CD1c-positive myeloid dendritic cell (primary cell): ENCODE measurements around the gene UBQLN3.

ENCODE experiments used
- DNase-seq: peaks from one replicate; pipeline ENCODE4 v3.0.0-alpha.2; 2016; ENCODE audit errors: extremely low spot score

Gene UBQLN3

DNA sequence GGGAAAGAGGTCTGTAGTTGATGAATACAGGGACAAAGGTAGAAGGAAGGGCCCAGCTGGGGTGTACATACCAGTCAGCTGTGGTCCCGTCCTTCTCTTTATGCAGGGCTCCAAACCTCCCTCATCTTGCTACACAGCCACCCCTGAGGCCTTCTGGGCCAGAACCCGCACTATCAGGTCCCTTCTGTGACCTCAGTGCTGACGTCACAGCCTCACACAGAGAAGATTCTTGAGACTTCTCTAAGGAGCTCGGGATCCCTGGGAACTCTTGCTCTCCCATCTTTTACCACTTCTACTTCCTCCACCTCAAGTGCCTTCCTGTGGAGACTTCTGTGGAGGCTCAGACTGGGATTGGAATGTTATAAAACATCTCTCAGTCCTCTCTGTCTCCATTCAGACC, at the start of gene UBQLN3:
Gene UBQLN3 (minus strand): TSS at position 155 of the 400 bp plus-strand sequence. CDS start 399 bp downstream, outside the sequence.
- DNase-seq, result no peak

DNA sequence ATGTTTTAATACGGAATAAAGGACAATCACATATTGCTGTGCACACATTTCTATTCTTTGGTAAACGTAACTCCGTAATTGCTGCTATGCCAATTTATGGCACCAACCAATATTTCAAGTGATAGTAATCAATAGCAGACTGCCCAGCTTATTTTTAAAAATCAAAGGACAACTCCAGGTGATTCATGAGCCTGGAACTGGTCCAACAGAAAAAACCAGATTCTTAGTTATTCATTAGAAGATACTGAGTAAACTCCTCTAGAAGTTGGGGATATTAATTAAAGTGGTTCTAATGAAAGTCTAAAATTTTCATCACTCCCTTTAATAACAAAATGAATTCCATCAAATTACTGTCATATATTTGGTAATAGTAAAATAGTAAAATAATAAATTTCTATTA, 48.0 kb upstream of the UBQLN3 start:
- DNase-seq, result no peak

DNA sequence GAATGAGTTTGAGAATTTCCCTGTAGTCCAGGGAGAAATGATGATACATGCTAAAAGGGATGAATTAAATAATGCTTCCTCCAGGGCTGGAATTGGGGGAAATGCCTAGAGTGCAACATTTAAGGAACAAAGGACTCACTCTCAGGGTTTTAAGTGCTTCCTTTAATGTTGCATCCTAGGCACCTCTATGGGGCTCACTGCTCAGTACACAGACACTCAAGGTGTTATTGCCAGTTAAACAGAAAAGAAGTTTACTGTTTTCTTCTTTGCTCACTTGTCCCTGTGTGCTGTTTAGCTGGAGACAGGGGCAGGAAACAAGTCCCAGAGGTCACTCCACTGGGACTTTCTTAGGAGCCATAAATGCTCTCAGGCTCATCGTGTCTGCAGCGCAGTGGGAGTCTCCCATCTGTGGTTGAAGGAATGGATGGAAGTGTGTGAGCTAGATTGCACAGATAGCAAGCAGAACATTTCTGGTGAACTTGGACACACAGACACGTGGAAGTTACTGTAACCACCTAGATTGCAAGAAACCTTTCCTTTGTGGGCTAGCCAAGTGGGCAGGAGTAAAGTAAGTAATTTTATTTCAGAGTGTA, 46.9 kb upstream of the UBQLN3 start:
- DNase-seq, result no peak

DNA sequence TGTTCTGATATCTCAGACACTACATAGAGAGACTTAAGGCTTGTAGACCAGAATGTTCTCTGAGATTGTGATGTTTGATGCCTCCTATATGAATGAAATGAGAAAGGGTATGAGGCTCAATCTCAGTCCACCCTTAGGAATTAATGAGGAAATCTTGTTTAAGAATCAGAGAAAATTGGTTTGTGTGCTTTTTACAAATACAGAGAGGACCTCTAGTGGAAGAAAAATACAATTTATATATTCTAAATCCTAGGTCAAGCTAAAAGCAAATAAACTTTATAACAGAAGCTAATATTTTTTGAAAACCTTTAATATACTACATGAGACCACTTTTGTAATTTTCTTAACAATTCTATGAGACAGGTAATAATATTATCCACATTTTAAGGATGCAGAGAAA, 43.6 kb upstream of the UBQLN3 start:
- DNase-seq, result no peak

DNA sequence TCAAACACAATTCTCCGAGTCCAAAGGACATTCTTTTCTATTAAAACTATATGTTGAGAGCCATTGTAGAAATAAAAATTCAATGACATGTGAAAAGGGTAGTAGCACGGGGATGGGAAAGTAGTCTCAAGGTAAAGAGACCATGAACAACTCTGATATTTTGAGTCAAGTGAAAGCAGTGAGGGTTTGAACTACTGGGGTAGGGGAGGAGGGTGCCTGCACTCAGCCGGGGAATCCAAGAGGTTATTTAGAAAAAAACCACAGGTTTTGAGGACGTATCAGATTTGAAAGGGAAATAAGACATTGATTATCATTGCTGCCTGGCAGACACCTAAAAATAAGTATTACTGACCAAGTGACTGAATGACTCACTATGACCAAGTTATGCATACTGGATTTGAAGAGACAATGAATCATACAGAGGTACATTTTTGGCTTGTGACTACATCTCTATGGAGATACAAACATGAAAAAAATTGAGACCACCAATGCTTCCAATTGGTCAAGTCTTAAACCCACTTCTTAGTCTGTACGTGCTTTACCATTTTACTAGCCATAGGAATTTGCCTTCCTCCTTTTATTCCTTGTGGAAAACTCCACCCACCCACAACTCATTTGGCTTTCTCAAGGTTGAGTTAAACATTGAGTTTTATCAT, 40.8 kb upstream of the UBQLN3 start:
- DNase-seq, result no peak

DNA sequence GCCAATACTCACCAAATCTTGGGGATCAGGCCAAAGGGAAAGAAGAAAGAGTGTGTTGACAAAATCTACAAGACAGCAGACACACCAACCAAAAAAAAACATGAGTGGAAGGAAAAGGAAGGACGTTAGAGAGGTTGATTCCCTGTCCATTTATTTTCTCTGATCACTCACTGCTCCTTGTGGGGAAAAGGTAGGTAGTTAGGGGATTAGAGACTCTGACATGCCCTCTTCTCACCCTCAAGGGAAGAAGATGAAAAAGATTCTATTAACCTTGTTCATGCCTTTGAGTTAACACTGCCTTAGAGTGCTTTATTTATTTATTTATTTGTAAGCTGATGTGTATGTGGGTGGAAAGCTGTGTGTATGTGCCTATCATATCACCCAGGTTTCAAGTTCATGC, 38.7 kb upstream of the UBQLN3 start, which contains the start of gene OR52H1:
Gene OR52H1 (minus strand): TSS at position 101 of the 400 bp plus-strand sequence. CDS start 3,035 bp downstream, outside the sequence.
- no peak for DNase-seq

DNA sequence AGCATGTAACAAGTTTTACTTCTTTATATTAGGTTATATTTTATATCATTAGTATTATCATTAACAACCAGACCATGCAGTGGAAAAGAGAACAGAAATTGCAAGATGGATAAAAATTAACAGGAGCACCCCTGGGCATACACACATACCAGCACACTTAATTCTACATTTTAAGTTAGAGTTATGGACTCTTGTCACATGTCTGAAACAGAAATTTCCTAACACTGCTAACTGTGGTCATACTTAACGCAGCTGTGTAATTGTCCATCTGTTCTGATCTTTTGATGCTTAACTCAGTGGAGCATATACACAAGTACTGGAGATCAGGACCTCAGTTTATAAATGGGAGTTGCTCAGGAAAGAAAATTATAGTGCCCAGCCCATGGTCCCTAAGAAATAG, 38.2 kb upstream of the UBQLN3 start:
- DNase-seq, result no peak

DNA sequence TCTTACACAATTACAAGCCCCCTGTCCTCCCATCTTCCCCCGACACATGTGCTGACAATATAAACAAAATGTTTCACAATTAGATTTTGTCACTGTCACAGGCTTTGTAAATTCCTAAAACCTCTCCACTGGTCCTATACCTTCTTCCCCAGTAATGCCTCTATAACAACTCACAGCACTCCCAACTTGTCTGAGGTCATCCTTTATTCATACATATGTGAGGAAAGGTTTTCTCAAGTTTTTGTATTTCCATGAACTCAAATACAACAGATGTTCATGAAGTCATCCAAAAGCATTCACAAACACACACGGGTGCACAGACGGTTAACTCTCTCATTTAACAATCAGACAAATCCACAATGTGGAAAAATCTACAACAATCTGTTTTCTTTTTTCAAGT, 36.7 kb upstream of the UBQLN3 start:
- DNase-seq, result no peak

DNA sequence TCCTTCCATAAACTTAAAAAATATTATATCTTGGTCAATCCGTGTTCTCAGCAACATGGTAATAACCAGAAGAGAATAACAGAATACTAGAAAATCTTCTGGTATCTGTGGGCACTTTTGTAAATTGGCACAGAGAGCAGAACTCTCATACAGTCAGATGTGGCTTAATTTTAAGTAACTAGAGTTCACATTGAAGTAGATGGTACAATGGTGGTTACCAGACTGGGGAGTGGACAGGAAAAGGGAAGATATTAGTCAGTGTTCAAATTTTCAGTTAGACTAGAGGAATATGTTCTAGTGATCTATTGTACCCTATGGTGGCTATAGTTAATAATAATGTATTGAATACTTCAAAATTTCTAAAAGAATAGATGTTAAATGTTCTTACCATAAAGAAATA, 31.7 kb upstream of the UBQLN3 start:
- DNase-seq, result no peak

DNA sequence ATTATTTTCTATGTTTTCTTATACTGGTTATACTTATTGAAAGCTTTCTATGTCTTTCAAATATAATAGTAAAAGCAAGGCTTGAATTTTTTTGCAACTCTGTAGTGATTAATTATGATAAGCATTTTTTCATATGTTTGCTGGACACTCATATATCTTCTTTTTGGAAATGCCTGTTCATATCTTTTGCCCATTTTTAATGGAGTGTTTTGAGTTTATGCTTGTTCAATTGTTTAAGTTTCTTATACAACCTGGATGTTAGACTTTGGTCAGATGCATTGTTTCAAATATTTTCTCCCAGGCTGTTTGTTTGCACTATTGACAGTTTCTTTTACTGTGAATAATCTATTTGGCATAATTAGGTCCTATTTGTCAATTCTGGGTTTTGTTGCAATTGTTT, 26.7 kb upstream of the UBQLN3 start:
- DNase-seq, result no peak

DNA sequence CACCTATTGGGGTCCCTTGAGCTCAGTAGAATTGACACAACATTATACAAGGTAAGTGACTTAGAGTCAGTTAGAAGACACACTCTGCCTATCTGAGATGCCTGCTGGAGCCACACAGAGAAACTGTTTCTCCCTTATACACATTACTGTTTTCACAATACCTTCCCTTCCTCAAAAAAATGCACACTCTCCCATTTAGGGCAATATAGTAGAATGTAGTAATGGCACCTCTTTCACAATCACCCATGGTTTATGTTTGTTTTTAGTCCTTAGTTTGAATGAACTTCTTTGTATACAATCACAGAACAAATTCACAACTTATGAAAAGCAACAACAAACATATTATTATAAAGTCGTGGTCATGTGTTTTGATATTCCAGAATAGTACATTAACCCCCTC, 24.3 kb upstream of the UBQLN3 start:
- no peak for DNase-seq

DNA sequence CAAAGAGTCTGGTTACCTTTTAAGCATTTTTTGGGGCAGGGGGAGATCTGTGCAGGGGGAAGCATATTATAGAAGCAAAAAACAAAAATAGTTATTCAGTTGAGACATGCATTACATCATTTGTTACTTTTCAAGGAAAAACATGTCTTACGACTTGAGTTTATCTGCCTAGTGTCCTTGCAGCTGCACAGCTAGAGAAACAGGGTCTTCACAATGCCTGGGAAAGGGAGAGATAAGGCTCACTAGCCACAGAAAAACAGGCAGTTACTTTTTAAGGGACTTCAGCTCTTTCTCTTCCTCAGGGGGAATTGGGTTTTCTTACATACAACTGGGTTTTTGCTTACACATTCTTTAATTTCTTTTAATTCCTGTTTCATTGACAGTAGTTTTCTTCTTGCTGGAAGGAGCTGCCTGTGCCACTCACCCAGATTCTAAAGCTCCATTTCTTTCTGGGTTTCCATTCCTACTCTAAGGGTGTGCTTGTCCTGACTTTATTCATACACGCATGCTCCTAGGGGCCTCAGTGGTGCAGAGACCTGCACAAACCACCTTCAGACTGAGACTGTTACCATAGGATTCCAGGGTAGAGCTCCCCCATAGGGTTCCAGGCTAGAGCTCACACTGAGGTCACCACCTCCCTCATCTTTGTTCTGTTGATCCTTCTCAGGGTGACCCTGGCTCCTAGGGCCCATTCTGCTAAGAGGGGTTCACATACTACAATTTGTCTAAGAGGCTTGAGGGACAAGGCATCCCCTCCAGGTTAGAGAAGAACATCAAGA, 21.5 kb upstream of the UBQLN3 start:
- DNase-seq, result no peak

DNA sequence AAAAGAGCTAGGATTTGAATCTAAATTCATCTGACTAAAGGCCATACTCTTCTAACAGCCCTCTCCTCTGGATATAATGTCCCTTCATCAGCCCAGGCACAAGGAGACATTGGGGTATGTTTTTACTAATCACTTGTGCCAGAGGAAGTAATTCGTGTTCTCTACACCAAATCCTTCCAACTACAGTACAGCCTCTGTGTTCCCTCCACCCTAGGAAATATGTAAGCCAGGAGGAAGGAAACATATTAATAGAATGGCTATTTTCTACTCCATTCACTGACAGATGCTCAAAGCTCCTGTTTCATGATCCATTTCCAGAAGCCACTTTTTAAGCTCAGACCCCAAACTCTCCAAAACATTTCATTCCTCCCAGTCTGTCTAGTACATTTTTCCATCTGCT, 18.7 kb upstream of the UBQLN3 start:
- no peak for DNase-seq

DNA sequence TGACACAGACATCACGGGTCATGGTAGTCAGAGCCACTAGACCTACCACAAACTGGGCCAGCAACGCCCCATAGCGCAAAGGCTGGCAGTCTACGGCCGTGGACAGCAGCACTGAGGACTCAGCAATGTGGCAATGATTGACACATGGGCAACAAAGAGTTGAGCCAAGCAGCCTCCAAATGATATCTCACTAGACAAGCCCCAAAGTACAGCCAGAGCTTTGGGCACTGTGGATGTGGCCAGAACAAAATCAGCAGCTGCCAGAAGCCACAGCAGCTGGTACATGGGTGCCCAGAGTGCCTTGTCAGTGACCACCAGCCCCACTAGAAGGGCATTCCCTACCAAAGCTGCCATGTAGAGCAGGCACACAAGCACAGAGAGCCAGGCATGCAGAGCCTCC, 18.0 kb upstream of the UBQLN3 start:
- no peak for DNase-seq

DNA sequence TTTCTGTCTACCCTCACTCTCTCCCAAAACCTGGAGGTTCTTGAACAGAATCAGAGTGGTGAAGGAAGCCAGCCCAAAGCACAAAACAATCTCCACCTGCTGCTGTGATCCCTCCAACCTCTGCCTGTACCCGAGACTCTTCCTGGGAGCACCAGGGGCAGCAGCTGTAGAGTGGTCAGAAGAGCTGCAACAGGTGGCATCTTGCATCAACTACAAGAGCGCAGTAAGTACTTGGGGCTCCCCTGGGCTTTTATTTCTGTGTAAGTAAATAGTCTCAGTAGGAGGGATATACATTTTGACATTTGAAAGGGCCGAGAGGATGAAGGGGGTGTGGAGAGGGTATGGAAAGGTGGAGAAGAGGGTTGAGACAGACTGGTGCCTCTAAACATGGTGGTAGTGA, 15.0 kb upstream of the UBQLN3 start:
- no peak for DNase-seq

DNA sequence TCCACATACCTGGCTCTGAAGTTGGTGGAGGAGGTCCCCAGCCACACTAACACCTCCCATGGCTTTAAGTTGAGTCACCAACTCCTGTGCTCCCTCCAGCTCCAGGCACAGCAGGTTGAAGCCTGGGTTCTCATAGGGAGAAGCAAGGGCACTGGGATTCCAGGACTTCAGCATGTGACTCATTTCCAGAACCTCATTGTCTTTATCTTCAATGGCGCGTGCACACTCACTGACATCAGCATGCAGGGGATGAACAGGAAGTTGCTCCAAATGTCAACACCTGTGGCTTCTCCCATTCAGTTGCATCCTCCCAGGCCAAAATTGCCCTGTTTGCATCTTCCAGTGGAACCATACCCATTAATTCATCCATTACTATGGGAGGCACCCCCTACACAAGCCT, 12.6 kb upstream of the UBQLN3 start:
- no peak for DNase-seq

DNA sequence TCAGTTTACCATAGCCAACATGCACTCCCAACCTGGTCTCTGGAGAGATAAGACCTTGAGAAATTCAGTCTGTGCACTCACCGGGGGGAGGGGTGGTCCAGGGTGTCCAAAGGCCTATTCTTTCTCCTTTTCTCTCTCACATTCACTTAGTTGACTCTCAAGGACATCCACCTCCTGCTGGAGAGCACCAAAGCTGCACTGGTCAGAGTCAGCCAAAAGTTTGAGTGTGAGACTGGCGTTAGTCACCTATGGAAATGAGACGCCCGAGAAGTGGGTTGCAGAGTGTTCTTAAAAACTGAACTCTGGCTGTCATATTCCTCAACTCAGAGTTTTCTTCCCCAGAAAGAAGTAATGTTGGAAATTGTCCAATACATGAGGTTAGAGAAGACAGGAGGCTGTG, 11.8 kb upstream of the UBQLN3 start:
- DNase-seq, result no peak

DNA sequence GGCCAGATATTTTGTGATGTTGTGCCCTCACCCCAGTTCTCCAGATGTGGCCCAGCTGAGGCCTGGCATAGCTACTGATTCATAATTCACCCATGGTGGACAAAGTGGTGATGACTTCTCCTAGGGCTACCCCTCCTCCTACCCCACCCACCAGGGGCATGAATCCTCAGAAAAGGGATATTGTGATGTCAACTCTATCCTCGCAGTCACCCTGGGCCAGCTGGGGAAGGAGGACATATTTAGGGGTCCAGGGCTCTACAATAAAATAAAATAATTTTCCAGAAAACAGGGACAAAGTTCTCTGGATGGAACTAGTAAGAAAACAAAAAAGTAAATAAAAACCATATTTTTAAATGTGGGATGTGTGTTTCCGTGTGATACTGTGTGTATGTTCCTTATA, 6.8 kb upstream of the UBQLN3 start, which contains the start of gene UBQLNL:
Gene UBQLNL (minus strand): TSS at position 101 of the 400 bp plus-strand sequence. CDS start 258 bp downstream, outside the sequence.
- DNase-seq, result no peak

DNA sequence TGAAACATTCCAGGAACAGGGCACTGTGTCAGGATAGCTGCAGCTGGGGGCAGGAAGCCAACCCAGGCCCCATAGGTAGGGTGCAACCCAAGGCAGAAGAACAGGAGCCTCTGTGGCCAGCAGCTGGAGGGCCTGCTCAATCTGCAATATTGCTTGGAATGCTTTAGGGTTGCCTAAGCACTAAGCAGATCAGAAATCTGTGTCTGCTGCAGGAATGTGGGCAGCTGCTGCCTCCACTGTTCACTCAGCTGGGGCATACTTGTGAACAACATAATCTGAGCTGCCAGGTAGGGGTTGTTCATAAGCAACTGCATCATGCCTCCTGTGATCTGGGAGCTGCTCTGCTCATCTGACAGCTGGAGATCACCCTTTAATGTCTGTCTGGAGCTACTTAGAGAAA, 5.1 kb upstream of the UBQLN3 start:
- no peak for DNase-seq

DNA sequence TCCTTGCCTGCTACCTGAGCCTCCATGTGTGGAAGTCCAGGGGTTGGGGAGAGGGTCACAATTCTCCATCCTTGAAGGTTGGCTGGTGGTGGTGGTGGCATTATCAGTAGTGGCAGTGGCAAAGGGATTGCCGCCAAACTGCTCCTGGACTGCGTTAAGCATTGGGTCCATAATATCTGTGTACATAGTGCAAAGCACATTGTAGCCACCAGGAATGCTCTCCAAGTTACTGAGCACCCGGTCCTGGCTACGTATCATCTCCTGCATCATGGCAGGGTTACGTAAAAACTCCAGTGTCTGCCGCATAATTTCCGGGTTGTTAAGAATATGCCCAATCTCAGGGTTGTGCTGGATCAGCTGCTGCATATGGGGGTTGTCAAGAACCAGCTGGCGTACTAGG, 1.2 kb downstream of the UBQLN3 start:
- DNase-seq, result no peak

DNA sequence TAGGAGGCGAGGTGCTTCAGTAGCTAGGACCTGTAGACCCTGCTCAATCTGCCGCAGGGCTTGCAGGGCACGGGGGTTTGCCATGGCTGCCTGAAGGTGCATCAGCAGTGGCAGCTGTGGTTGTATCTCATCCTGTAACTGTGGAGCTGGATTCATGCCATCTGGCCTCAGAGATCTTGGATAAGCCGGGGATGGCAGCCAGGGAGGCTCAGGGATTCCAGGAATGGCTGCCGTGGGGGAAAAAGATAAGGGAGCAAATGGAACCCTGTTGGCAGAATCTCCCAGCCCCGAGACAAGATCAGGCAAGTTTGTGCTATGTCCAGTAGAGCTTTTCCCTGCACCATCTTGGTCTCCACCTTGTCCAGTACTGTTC, 1.8 kb downstream of the UBQLN3 start:
- no peak for DNase-seq

DNA sequence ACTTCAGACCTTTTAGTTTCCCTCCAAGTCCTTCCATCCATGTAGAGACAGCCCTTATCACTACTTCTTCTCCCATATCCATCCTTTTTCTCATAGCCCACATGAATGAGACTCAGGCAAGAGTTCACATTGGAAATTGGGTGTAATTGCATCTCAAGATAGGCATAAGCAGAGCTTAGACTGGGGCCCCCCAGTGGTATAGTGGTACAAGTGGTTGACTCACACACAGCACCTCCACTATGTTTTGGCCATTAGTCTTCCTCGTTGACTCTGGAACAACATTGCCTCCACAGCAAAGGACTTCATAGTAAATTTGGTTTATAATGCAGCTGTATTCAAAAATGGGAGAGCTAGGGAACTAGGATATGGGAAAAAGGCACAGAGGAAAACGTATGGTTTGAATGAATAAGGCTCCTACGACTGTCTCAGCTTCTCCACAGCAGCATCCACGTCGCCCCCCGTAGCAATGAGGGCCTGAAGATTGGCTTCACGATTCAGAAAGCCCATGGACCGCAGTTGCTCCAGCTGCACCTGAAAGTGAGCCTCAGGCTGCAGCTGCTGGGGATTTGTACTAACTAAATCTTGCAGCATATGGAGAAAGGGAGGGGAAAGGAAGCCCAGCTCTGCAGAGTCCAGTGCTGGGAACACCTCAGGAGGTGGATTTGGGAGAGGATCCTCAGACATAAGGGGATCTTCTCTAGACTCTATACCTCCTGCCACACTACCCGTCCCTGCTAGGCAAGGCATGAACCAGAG, 2.4 kb downstream of the UBQLN3 start:
- DNase-seq, result no peak
